HepG2 (cell line): ENCODE measurements around the gene SSTR5. TPM values are rescaled to one million over a fixed set of nuclear protein-coding genes. Genes with fewer than 3 reads are reported as not detected.

Experiments used
- FOSL2 ChIP-seq: sonication (generic); formaldehyde crosslinking; IDR thresholded peaks from 2 replicates; pipeline ENCODE4 v1.4.0; 2020; ENCODE audit warnings: missing genetic modification reagents
- MIXL1 ChIP-seq: IDR thresholded peaks from 2 replicates; pipeline ENCODE4 v1.6.1; 2016
- MTA3 ChIP-seq: sonication (generic); formaldehyde crosslinking; IDR thresholded peaks from 2 replicates; pipeline ENCODE4 v1.4.0; 2020; ENCODE audit warnings: missing genetic modification reagents
- MTF1 ChIP-seq: sonication (generic); formaldehyde crosslinking; IDR thresholded peaks from 2 replicates; pipeline ENCODE4 v1.5.0; 2020; ENCODE audit warnings: missing genetic modification reagents
- NFE2 ChIP-seq: sonication (generic); formaldehyde crosslinking; IDR thresholded peaks from 2 replicates; pipeline ENCODE4 v1.4.0; 2020; ENCODE audit warnings: missing genetic modification reagents
- NFRKB ChIP-seq: fragments of 450-650 bp; IDR thresholded peaks from 2 replicates; pipeline ENCODE4 v1.6.1; 2017
- PHB2 ChIP-seq: fragments of 450-650 bp; IDR thresholded peaks from 2 replicates; pipeline ENCODE4 v1.6.1; 2018; ENCODE audit not compliant: partially characterized antibody
- POGZ ChIP-seq: sonication (generic); formaldehyde crosslinking; IDR thresholded peaks from 2 replicates; pipeline ENCODE4 v1.4.0; 2020; ENCODE audit warnings: mild to moderate bottlenecking, missing genetic modification reagents
- REXO4 ChIP-seq: sonication (generic); formaldehyde crosslinking; IDR thresholded peaks from 2 replicates; pipeline ENCODE4 v1.8.0; 2022; ENCODE audit warnings: missing genetic modification reagents, mild to moderate bottlenecking, borderline replicate concordance
- SETDB1 ChIP-seq: sonication (generic); formaldehyde crosslinking; IDR thresholded peaks from 2 replicates; pipeline ENCODE4 v1.5.1; 2020; ENCODE audit warnings: missing genetic modification reagents, mild to moderate bottlenecking, borderline replicate concordance
- SIX1 ChIP-seq: sonication (generic); formaldehyde crosslinking; IDR thresholded peaks from 2 replicates; pipeline ENCODE4 v1.4.0; 2020; ENCODE audit warnings: missing genetic modification reagents, borderline replicate concordance
- TBX2 ChIP-seq: sonication (generic); formaldehyde crosslinking; IDR thresholded peaks from 2 replicates; pipeline ENCODE4 v1.5.0; 2020; ENCODE audit warnings: missing genetic modification reagents, mild to moderate bottlenecking, borderline replicate concordance
- TRIM24 ChIP-seq: sonication (generic); formaldehyde crosslinking; IDR thresholded peaks from 2 replicates; pipeline ENCODE4 v1.8.0; 2022; ENCODE audit warnings: mild to moderate bottlenecking, missing genetic modification reagents
- ZBTB38 ChIP-seq: sonication (generic); formaldehyde crosslinking; IDR thresholded peaks from 2 replicates; pipeline ENCODE4 v1.5.1; 2020; ENCODE audit warnings: mild to moderate bottlenecking, missing genetic modification reagents
- ZNF205 ChIP-seq: IDR thresholded peaks from 2 replicates; pipeline ENCODE4 v1.6.1; 2018; ENCODE audit warnings: missing biosample characterization, missing genetic modification reagents
- ZNF232 ChIP-seq: sonication (generic); formaldehyde crosslinking; IDR thresholded peaks from 2 replicates; pipeline ENCODE4 v1.4.0; 2020; ENCODE audit warnings: missing genetic modification reagents, borderline replicate concordance
- ZNF274 ChIP-seq: sonication (generic); formaldehyde crosslinking; IDR thresholded peaks from 2 replicates; pipeline ENCODE4 v1.5.1; 2020; ENCODE audit warnings: mild to moderate bottlenecking, missing genetic modification reagents
- ZNF530 ChIP-seq: sonication (generic); formaldehyde crosslinking; IDR thresholded peaks from 2 replicates; pipeline ENCODE4 v1.5.0; 2020; ENCODE audit warnings: low read depth, mild to moderate bottlenecking, missing genetic modification reagents
- ZNF850 ChIP-seq: sonication (generic); formaldehyde crosslinking; conservative IDR thresholded peaks from 2 replicates; pipeline ENCODE4 v1.9.0; 2021; ENCODE audit warnings: mild to moderate bottlenecking, missing genetic modification reagents
- polyA plus RNA-seq, 8 experiments: library from polyadenylated mRNA; depleted of rRNA in 3 of 8; stranded (reverse) in 7 of 8; unstranded in 1 of 8; fragments of >200 nt; fragmentation: Illumina TruSeq in 4 of 8; extraction: Trizol in 4 of 8; gene quantifications; 2 replicates each; pipeline versions ENCODE4 v1.2.1 to v1.2.3, GENCODE V29; 2011 to 2016; ENCODE audit warnings: low read depth in 4 of 8, missing spikeins in 1 of 8, mixed read lengths in 1 of 8; ENCODE audit not compliant: insufficient read depth in 1 of 8
- total RNA-seq, 5 experiments: library from RNA; depleted of rRNA; stranded (reverse); fragments of >200 nt; fragmentation: Illumina TruSeq; extraction: Trizol; gene quantifications; 2 replicates each; pipeline ENCODE4 v1.2.3, GENCODE V29; 2016; ENCODE audit warnings: low read depth in 1 of 5
- TF ChIP-seq, protein P1 (sequence below): sonication (generic); formaldehyde crosslinking; IDR thresholded peaks from 2 replicates; pipeline ENCODE4 v1.5.0; 2020; ENCODE audit warnings: missing genetic modification reagents
- TF ChIP-seq, protein P2 (sequence below): sonication (generic); formaldehyde crosslinking; IDR thresholded peaks from 2 replicates; pipeline ENCODE4 v1.5.0; 2020; ENCODE audit warnings: mild to moderate bottlenecking, missing genetic modification reagents
- TF ChIP-seq, protein P3 (sequence below): sonication (generic); formaldehyde crosslinking; IDR thresholded peaks from 2 replicates; pipeline ENCODE4 v1.4.0; 2020; ENCODE audit warnings: missing genetic modification reagents, borderline replicate concordance
- TF ChIP-seq, protein P4 (sequence below): sonication (generic); formaldehyde crosslinking; IDR thresholded peaks from 2 replicates; pipeline ENCODE4 v1.8.1; 2022; ENCODE audit warnings: mild to moderate bottlenecking, missing genetic modification reagents

SSTR5 gene
- total and polyA plus RNA-seq, 2 of the 13 experiments (the other 11 are each of a cell fraction or from before 2014, with no cell fraction given): 0.20 to 0.49 TPM

DNA sequence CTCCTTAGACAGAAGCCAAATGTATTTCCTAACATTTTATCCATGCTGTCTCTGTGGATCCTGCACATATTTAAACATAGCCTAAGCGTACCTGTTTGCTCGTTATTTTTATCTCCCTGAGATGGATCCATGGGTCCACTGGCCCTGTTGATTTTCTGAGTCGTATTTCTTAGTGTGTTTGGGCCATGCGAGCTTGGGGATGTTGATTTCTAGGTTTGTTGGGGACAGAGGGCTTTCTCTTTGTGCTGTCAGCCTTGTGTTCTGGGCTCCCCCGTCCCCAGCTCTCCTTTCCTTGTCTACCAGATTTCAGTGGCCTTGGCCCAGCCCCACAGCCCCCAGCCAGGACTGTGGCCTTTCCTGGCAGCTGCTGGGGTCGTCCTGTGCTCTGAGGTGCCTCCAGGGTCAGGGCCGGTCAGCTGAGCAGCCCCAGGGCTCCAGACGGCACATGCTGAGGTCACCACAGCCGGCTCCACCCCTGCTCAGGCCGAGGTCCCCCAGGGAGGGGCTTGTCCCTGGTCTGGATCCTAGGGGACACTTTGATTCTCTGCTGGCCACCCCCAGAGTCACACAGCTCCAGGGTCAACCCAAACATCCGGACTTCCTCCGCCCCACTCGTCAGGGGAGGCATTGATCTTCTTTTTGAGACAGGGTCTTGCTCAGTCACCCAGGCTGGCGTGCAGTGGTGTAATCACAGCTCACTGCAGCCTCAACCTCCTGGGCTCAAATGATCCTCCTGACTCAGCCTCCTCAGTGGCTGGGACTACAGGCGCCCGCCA lies 4.4 kb downstream of the SSTR5 start (continued):
- TF ChIP-seq MTF1 (no peak), SETDB1 (CRISPR knock-in tag) (0 out of 2 replicates have a peak, but pooled peaks have one; percentile 24), ZNF232 (CRISPR knock-in tag) (no peak), MTA3 (no peak), NFRKB (no peak), MIXL1 (CRISPR knock-in tag) (no peak), ZNF205 (CRISPR knock-in tag) (no peak), POGZ (CRISPR knock-in tag) (no peak), TBX2 (CRISPR knock-in tag) (peak; percentile 67; the same call in 1 of the 2 replicates), REXO4 (CRISPR knock-in tag) (no peak), NFE2 (CRISPR knock-in tag) (no peak), ZNF274 (CRISPR knock-in tag) (no peak), ZBTB38 (CRISPR knock-in tag) (peak; percentile 57), SIX1 (CRISPR knock-in tag) (no peak), PHB2 (no peak), FOSL2 (CRISPR knock-in tag) (peak; percentile 58), ZNF530 (CRISPR knock-in tag) (no peak), TRIM24 (CRISPR knock-in tag) (no peak), ZNF850 (CRISPR knock-in tag) (no peak)
- TF ChIP-seq, protein P1, sequence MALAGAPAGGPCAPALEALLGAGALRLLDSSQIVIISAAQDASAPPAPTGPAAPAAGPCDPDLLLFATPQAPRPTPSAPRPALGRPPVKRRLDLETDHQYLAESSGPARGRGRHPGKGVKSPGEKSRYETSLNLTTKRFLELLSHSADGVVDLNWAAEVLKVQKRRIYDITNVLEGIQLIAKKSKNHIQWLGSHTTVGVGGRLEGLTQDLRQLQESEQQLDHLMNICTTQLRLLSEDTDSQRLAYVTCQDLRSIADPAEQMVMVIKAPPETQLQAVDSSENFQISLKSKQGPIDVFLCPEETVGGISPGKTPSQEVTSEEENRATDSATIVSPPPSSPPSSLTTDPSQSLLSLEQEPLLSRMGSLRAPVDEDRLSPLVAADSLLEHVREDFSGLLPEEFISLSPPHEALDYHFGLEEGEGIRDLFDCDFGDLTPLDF (CRISPR knock-in tag): no peak
- TF ChIP-seq, protein P2, sequence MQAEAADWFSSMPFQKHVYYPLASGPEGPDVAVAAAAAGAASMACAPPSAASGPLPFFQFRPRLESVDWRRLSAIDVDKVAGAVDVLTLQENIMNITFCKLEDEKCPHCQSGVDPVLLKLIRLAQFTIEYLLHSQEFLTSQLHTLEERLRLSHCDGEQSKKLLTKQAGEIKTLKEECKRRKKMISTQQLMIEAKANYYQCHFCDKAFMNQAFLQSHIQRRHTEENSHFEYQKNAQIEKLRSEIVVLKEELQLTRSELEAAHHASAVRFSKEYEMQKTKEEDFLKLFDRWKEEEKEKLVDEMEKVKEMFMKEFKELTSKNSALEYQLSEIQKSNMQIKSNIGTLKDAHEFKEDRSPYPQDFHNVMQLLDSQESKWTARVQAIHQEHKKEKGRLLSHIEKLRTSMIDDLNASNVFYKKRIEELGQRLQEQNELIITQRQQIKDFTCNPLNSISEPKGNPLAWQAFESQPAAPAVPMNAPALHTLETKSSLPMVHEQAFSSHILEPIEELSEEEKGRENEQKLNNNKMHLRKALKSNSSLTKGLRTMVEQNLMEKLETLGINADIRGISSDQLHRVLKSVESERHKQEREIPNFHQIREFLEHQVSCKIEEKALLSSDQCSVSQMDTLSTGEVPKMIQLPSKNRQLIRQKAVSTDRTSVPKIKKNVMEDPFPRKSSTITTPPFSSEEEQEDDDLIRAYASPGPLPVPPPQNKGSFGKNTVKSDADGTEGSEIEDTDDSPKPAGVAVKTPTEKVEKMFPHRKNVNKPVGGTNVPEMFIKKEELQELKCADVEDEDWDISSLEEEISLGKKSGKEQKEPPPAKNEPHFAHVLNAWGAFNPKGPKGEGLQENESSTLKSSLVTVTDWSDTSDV (CRISPR knock-in tag): no peak
- TF ChIP-seq, protein P3, sequence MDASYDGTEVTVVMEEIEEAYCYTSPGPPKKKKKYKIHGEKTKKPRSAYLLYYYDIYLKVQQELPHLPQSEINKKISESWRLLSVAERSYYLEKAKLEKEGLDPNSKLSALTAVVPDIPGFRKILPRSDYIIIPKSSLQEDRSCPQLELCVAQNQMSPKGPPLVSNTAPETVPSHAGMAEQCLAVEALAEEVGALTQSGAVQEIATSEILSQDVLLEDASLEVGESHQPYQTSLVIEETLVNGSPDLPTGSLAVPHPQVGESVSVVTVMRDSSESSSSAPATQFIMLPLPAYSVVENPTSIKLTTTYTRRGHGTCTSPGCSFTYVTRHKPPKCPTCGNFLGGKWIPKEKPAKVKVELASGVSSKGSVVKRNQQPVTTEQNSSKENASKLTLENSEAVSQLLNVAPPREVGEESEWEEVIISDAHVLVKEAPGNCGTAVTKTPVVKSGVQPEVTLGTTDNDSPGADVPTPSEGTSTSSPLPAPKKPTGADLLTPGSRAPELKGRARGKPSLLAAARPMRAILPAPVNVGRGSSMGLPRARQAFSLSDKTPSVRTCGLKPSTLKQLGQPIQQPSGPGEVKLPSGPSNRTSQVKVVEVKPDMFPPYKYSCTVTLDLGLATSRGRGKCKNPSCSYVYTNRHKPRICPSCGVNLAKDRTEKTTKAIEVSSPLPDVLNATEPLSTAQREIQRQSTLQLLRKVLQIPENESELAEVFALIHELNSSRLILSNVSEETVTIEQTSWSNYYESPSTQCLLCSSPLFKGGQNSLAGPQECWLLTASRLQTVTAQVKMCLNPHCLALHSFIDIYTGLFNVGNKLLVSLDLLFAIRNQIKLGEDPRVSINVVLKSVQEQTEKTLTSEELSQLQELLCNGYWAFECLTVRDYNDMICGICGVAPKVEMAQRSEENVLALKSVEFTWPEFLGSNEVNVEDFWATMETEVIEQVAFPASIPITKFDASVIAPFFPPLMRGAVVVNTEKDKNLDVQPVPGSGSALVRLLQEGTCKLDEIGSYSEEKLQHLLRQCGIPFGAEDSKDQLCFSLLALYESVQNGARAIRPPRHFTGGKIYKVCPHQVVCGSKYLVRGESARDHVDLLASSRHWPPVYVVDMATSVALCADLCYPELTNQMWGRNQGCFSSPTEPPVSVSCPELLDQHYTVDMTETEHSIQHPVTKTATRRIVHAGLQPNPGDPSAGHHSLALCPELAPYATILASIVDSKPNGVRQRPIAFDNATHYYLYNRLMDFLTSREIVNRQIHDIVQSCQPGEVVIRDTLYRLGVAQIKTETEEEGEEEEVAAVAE: no peak
- TF ChIP-seq, protein P4, sequence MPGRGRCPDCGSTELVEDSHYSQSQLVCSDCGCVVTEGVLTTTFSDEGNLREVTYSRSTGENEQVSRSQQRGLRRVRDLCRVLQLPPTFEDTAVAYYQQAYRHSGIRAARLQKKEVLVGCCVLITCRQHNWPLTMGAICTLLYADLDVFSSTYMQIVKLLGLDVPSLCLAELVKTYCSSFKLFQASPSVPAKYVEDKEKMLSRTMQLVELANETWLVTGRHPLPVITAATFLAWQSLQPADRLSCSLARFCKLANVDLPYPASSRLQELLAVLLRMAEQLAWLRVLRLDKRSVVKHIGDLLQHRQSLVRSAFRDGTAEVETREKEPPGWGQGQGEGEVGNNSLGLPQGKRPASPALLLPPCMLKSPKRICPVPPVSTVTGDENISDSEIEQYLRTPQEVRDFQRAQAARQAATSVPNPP (CRISPR knock-in tag): no peak
